A549 (cell line): ENCODE results near the gene SCNN1B. TPM values are rescaled to one million over a fixed set of nuclear protein-coding genes. Genes with fewer than 3 reads are reported as not detected.
A peak's percentile ranks its signal among the peaks of the same experiment; 100 is the strongest.

Experiments
- ATAC-seq, 2 experiments: fragments of 200-7000 bp in 1 of 2; fragments of >200 bp in 1 of 2; cut with Nextera tagmentation in 1 of 2; cut with Tn5 transposase in 1 of 2; 3 replicates each; pipeline versions ENCODE4 v1.8.0 to v1.9.1; 2018 to 2020; ENCODE audit warnings: mild to moderate bottlenecking in 1 of 2, moderate library complexity in 1 of 2
- CTCF ChIA-PET: fragments of 300-600 bp; sonication (Branson Sonifier 250); formaldehyde crosslinking; extraction: SDS; loops from one replicate; lab custom pipeline; 2021; ENCODE audit warnings: antibody characterized with exemption, inconsistent platforms; lab: Yijun Ruan, JAX
- POLR2A ChIA-PET: fragments of 350-600 bp; formaldehyde crosslinking; extraction: SDS; loops from one replicate; lab custom pipeline; 2021; ENCODE audit warnings: antibody characterized with exemption, inconsistent platforms; lab: Yijun Ruan, JAX
- DNase-seq, 2 experiments: peaks; one replicate each; pipeline versions ENCODE4 v3.0.0 to v3.0.0-alpha.2; 2011 to 2016; ENCODE audit warnings: low read depth in 1 of 2, low spot score in 1 of 2
- FAIRE-seq: peaks from 2 replicates; lab custom pipeline; 2011; peaks lifted over from hg19 to GRCh38; lab: Jason Lieb, UNC
- H3K27ac ChIP-seq, 2 experiments: fragments of >200 bp; sonication (Bioruptor Twin); formaldehyde crosslinking; 3 replicates each; pipeline ENCODE4 v1.5.1; 2016 to 2017
- H3K4me1 ChIP-seq: fragments of >200 bp; sonication (Bioruptor Twin); formaldehyde crosslinking; 3 replicates; pipeline ENCODE4 v1.6.1; 2016
- H3K4me2 ChIP-seq: fragments of >200 bp; sonication (Bioruptor Twin); formaldehyde crosslinking; 3 replicates; pipeline ENCODE4 v1.6.1; 2016
- H3K4me3 ChIP-seq: fragments of >200 bp; sonication (Bioruptor Twin); formaldehyde crosslinking; 3 replicates; pipeline ENCODE4 v1.5.1; 2016
- H3K9me3 ChIP-seq: fragments of >200 bp; sonication (Bioruptor Twin); formaldehyde crosslinking; 3 replicates; pipeline ENCODE4 v1.6.1; 2016
- BHLHE40 ChIP-seq: IDR thresholded peaks from 2 replicates; pipeline ENCODE4 v1.6.1; 2012; ENCODE audit warnings: low read depth, low read length, inconsistent platforms
- CBX2 ChIP-seq: fragments of 200-600 bp; sonication (generic); IDR thresholded peaks from 2 replicates; pipeline ENCODE4 v1.6.1; 2016; ENCODE audit warnings: low read depth, mild to moderate bottlenecking, borderline replicate concordance
- EHF ChIP-seq: fragments of 250-450 bp; sonication (Bioruptor Pico); IDR thresholded peaks from 2 replicates; pipeline ENCODE4 v1.5.0; 2020; ENCODE audit warnings: mild to moderate bottlenecking
- EHMT2 ChIP-seq: fragments of 200-600 bp; sonication (generic); IDR thresholded peaks from 2 replicates; pipeline ENCODE4 v1.6.1; 2016; ENCODE audit warnings: antibody characterized with exemption, low read depth, mild to moderate bottlenecking, moderate library complexity
- EP300 ChIP-seq, 2 experiments: fragments of >200 bp; sonication (Bioruptor Twin); formaldehyde crosslinking; IDR thresholded peaks; 2 replicates in 1 of 2; 3 replicates in 1 of 2; pipeline ENCODE4 v1.6.1; 2016 to 2017
- HEYL ChIP-seq: fragments of 250-450 bp; sonication (Bioruptor Pico); IDR thresholded peaks from 2 replicates; pipeline ENCODE4 v1.8.0; 2021; ENCODE audit warnings: mild to moderate bottlenecking, moderate library complexity
- HOXA7 ChIP-seq: fragments of 250-450 bp; sonication (Bioruptor Pico); IDR thresholded peaks from 2 replicates; pipeline ENCODE4 v1.5.0; 2020; ENCODE audit warnings: mild to moderate bottlenecking, moderate library complexity
- HOXB5 ChIP-seq: fragments of 250-450 bp; sonication (Bioruptor Pico); IDR thresholded peaks from 2 replicates; pipeline ENCODE4 v1.5.0; 2020; ENCODE audit warnings: mild to moderate bottlenecking, moderate library complexity
- JUN ChIP-seq, 2 experiments: fragments of >200 bp; sonication (Bioruptor Twin); formaldehyde crosslinking; IDR thresholded peaks; 2 replicates in 1 of 2; 3 replicates in 1 of 2; pipeline ENCODE4 v1.6.1; 2016 to 2017
- KDM5A ChIP-seq: fragments of 200-600 bp; sonication (generic); IDR thresholded peaks from 2 replicates; pipeline ENCODE4 v1.6.1; 2016; ENCODE audit warnings: antibody characterized with exemption, mild to moderate bottlenecking
- MAFK ChIP-seq: fragments of 450-650 bp; IDR thresholded peaks from 2 replicates; pipeline ENCODE4 v1.6.1; 2014; ENCODE audit not compliant: partially characterized antibody
- MAZ ChIP-seq: fragments of 150-350 bp; IDR thresholded peaks from 2 replicates; pipeline ENCODE4 v1.6.1; 2014; ENCODE audit warnings: antibody characterized with exemption, low read depth, low read length, borderline replicate concordance
- POLR2A ChIP-seq: IDR thresholded peaks from 2 replicates; pipeline ENCODE4 v1.6.1; 2012; ENCODE audit warnings: mild to moderate bottlenecking, low read length
- POLR2AphosphoS2 ChIP-seq: conservative IDR thresholded peaks from 2 replicates; pipeline ENCODE4 v1.6.1; 2012; ENCODE audit warnings: low read length, improper control_type of control experiment, inconsistent platforms
- RAD21 ChIP-seq, 2 experiments: fragments of >200 bp in 1 of 2; sonication (Bioruptor Twin) in 1 of 2; formaldehyde crosslinking in 1 of 2; IDR thresholded peaks in 1 of 2; conservative IDR thresholded peaks in 1 of 2; 2 replicates in 1 of 2; 3 replicates in 1 of 2; pipeline ENCODE4 v1.6.1; 2012 to 2018; ENCODE audit warnings: inconsistent platforms in 1 of 2
- RARB ChIP-seq: fragments of 250-450 bp; sonication (Bioruptor Pico); IDR thresholded peaks from 2 replicates; pipeline ENCODE4 v1.8.0; 2021; ENCODE audit warnings: mild to moderate bottlenecking, moderate library complexity
- RCOR1 ChIP-seq: fragments of 150-350 bp; IDR thresholded peaks from 2 replicates; pipeline ENCODE4 v1.6.1; 2014; ENCODE audit warnings: antibody characterized with exemption, low read length, low read depth
- RFX5 ChIP-seq: fragments of 450-650 bp; IDR thresholded peaks from 2 replicates; pipeline ENCODE4 v1.7.1; 2014; ENCODE audit warnings: antibody characterized with exemption, mild to moderate bottlenecking, moderate library complexity
- RNF2 ChIP-seq: fragments of 200-600 bp; sonication (generic); IDR thresholded peaks from 2 replicates; pipeline ENCODE4 v1.6.1; 2016; ENCODE audit warnings: low read depth, mild to moderate bottlenecking, antibody characterized with exemption, moderate library complexity, borderline replicate concordance
- SMC3 ChIP-seq: fragments of >200 bp; sonication (Bioruptor Twin); formaldehyde crosslinking; IDR thresholded peaks from 3 replicates; pipeline ENCODE4 v1.6.1; 2018; ENCODE audit warnings: inconsistent platforms
- TP53 ChIP-seq: fragments of 250-450 bp; sonication (Bioruptor Pico); IDR thresholded peaks from 2 replicates; pipeline ENCODE4 v1.5.0; 2021; ENCODE audit warnings: mild to moderate bottlenecking, moderate library complexity
- ZC3H11A ChIP-seq: fragments of 450-650 bp; IDR thresholded peaks from 2 replicates; pipeline ENCODE4 v1.6.1; 2014; ENCODE audit warnings: antibody characterized with exemption, mild to moderate bottlenecking
- WGBS: methylation state at CpG from one replicate; pipeline ENCODE4 v1.1.6; 2017; ENCODE audit errors: missing lambda C conversion rate; 5-methylcytosine and 5-hydroxymethylcytosine counted together
- polyA plus RNA-seq, 4 experiments: library from polyadenylated mRNA; depleted of rRNA in 3 of 4; stranded (reverse); fragments of >200 nt; fragmentation: RNase III in 1 of 4; extraction: RNeasy Plus Mini Kit Qiagen cat#74134 plus additional on column Dnase treatment in 1 of 4; gene quantifications; 2 replicates in 3 of 4; 3 replicates in 1 of 4; pipeline ENCODE4 v1.2.3, GENCODE V29; 2011 to 2017
- TF ChIP-seq, protein P1 (sequence below): IDR thresholded peaks from 2 replicates; pipeline ENCODE4 v1.6.1; 2012
- TF ChIP-seq, protein P2 (sequence below): IDR thresholded peaks from 2 replicates; pipeline ENCODE4 v1.6.1; 2012

Gene SCNN1B
- polyA plus RNA-seq, 2 of the 4 experiments (the other 2 are of a cell fraction) = 0.25 TPM; not detected in 1

DNA sequence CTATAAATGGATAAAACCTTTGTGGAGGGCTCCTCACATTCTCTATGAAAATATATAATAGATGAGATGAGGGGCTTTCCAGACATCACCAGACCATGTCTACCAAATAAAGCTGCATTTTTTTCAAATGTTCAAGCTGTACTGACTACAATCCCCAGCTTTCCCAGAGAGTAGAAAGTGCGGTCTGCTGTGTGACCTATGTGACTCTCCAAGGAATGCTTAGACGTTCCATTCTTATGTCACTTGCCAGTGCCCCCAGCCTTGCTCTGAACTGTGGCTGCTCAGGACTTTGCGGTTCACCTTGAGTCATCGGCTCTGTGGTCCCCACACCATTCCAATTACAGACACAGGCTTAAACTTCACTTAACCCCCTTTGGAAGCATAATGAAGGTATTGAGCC is 47.8 kb upstream of the SCNN1B start:
- TF ChIP-seq KDM5A = no peak
- no peak for TF ChIP-seq HOXB5 (CRISPR knock-in tag)
- TF ChIP-seq, protein P1, sequence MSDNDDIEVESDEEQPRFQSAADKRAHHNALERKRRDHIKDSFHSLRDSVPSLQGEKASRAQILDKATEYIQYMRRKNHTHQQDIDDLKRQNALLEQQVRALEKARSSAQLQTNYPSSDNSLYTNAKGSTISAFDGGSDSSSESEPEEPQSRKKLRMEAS = no peak
- no peak for TF ChIP-seq RFX5
- TF ChIP-seq HEYL (CRISPR knock-in tag) = no peak
- no peak for TF ChIP-seq JUN (IDR thresholded peaks at IDR 0.05)
- no peak for TF ChIP-seq RARB (CRISPR knock-in tag)
- no peak for TF ChIP-seq HOXA7 (CRISPR knock-in tag)
- TF ChIP-seq SMC3 = no peak
- no peak for TF ChIP-seq ZC3H11A
- TF ChIP-seq RNF2 = no peak
- no peak for TF ChIP-seq MAFK
- TF ChIP-seq, protein P2, sequence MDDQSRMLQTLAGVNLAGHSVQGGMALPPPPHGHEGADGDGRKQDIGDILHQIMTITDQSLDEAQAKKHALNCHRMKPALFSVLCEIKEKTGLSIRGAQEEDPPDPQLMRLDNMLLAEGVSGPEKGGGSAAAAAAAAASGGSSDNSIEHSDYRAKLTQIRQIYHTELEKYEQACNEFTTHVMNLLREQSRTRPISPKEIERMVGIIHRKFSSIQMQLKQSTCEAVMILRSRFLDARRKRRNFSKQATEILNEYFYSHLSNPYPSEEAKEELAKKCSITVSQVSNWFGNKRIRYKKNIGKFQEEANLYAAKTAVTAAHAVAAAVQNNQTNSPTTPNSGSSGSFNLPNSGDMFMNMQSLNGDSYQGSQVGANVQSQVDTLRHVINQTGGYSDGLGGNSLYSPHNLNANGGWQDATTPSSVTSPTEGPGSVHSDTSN = no peak
- TF ChIP-seq, all 56 proteins: peak for 0
- Histone ChIP-seq H3K4me3 (no peak overlapping the region), H3K4me2 (no peak overlapping the region), H3K27ac (no peak overlapping the region; a peak in 1 of 6 replicates), H3K4me1 (no peaks in the 10 kb centered on the region), H3K9me3 (peaks cover 3% of the 10 kb centered on the region; the same call in 1 of the 3 replicates)
- peak; percentile 32 to 56; a peak in 2 of 6 replicates for ATAC-seq
- FAIRE-seq = no peak
- ChIA-PET CTCF (interaction anchor here (0.5 to 1.3 kb wide), 2 partner anchors 10 to 664 kb away, joined by 3 to 5 read pairs; no protein-coding TSS in a partner anchor), POLR2A (no interaction called here)
- WGBS = 23% methylated on average over 4 of the region's 4 CpGs
- DNase-seq = no peak

DNA sequence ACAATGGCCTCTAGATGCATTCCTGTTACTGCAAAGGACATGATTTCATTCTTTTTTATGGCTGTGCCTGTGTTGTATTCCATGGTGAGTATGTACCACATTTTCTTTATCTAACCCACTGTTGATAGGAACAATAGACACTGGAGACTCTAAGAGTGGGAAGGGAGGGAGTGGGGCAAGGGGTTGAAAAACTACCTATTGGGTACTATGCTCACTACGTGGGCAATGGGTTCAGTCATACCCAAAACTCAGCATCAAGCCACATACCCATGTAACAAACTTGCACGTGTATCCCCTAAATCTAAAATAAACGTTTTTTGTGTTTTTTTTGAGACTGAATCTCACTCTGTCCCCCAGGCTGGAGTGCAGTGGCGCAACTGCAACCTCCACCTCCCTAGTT is 47.1 kb upstream of the SCNN1B start:
- TF ChIP-seq RCOR1 (no peak), POLR2A (no peak), CBX2 (no peak), RAD21 (conservative IDR thresholded peaks at IDR 0.05 in 1 of 2, IDR thresholded peaks at IDR 0.05 in 1 of 2) (no peak), SMC3 (no peak), KDM5A (no peak), EP300 (IDR thresholded peaks at IDR 0.05) (no peak)
- TF ChIP-seq, protein P2 = no peak
- no peaks in the 10 kb centered on the region for H3K4me1 ChIP-seq
- POLR2A ChIA-PET = no interaction called here
- no peak overlapping the region for H3K4me3 ChIP-seq
- peak overlapping the region in 1 of 2 experiments; percentile 22; a peak in 1 of 6 replicates for H3K27ac ChIP-seq
- H3K9me3 ChIP-seq = peaks cover under 1% of the 10 kb centered on the region; the same call in 1 of the 3 replicates
- ATAC-seq = no peak
- CTCF ChIA-PET = interaction anchor here (0.6 to 1.3 kb wide), 2 partner anchors 11 to 109 kb away, joined by 3 to 4 read pairs; no protein-coding TSS in a partner anchor
- no peak overlapping the region for H3K4me2 ChIP-seq
- DNase-seq = no peak
- 29% methylated on average over 4 of the region's 4 CpGs for WGBS
- no peak for FAIRE-seq

- ATAC-seq (no peak), FAIRE-seq (no peak), DNase-seq (no peak)
- CTCF ChIA-PET = no interaction called here
- TF ChIP-seq POLR2AphosphoS2 (no peak), BHLHE40 (no peak), EHMT2 (no peak), RNF2 (no peak), EHF (CRISPR knock-in tag) (no peak), MAZ (no peak), EP300 (IDR thresholded peaks at IDR 0.05) (no peak), TP53 (no peak)
- Histone ChIP-seq H3K4me1 (no peaks in the 10 kb centered on the region), H3K27ac (no peak overlapping the region; a peak in 1 of 6 replicates), H3K4me3 (no peak overlapping the region), H3K4me2 (no peak overlapping the region), H3K9me3 (no peaks in the 10 kb centered on the region)
- POLR2A ChIA-PET = no interaction called here
- 16% methylated on average over 3 of the region's 3 CpGs for WGBS
These were observed 45.7 kb upstream of the SCNN1B start for GRCh38 chr16:23256440-23256839.
